DND-41 (cell line): ENCODE data around the gene DIAPH3.
"Not testable (repeated sequence)": the region's sequence is repeated elsewhere in the genome, so short reads cannot be mapped to it uniquely, and the experiment has no call there.

Experiments
- ATAC-seq: fragments of 200-7000 bp; cut with Tn5 transposase; 3 replicates; pipeline ENCODE4 v1.9.1; 2021; ENCODE audit warnings: low read depth; ENCODE audit not compliant: insufficient read depth
- DNase-seq: peaks from one replicate; pipeline ENCODE4 v3.0.0-alpha.2; 2020
- H2AFZ ChIP-seq: 2 replicates; pipeline ENCODE4 v1.6.0; 2012; ENCODE audit warnings: low read depth, low read length
- H3K27ac ChIP-seq: 2 replicates; pipeline ENCODE4 v1.5.1; 2012; ENCODE audit warnings: low read length, inconsistent platforms
- H3K27me3 ChIP-seq: fragments of 200-600 bp; sonication (generic); 2 replicates; pipeline ENCODE4 v1.6.0; 2012; ENCODE audit warnings: low read length, mild to moderate bottlenecking, inconsistent platforms; ENCODE audit not compliant: insufficient read depth, poor library complexity
- H3K36me3 ChIP-seq: 2 replicates; pipeline ENCODE4 v1.5.1; 2012; ENCODE audit warnings: low read length, inconsistent platforms; ENCODE audit not compliant: insufficient read depth
- H3K4me1 ChIP-seq: 2 replicates; pipeline ENCODE4 v1.5.1; 2012; ENCODE audit warnings: mild to moderate bottlenecking, low read length; ENCODE audit not compliant: insufficient read depth
- H3K4me2 ChIP-seq: 2 replicates; pipeline ENCODE4 v1.6.0; 2012; ENCODE audit warnings: mild to moderate bottlenecking, moderate library complexity, low read length, inconsistent platforms; ENCODE audit not compliant: insufficient read depth
- H3K4me3 ChIP-seq, 2 experiments: fragments of 200-600 bp in 1 of 2; shearing (Covaris generic) in 1 of 2; 2 replicates each; pipeline ENCODE4 v1.5.1; 2012 to 2016; ENCODE audit warnings: inconsistent platforms in 2 of 2, low read length in 2 of 2, mild to moderate bottlenecking in 2 of 2, low read depth in 1 of 2, moderate library complexity in 1 of 2
- H3K79me2 ChIP-seq: 2 replicates; pipeline ENCODE4 v1.6.0; 2012; ENCODE audit warnings: low read length, inconsistent platforms; ENCODE audit not compliant: insufficient read depth
- H3K9ac ChIP-seq: 2 replicates; pipeline ENCODE4 v1.6.0; 2012; ENCODE audit warnings: low read depth, mild to moderate bottlenecking, inconsistent platforms, low read length, moderate library complexity
- H3K9me3 ChIP-seq: 2 replicates; pipeline ENCODE4 v1.5.1; 2012; ENCODE audit warnings: low read length, moderate library complexity, mild to moderate bottlenecking, inconsistent platforms; ENCODE audit not compliant: insufficient read depth, severe bottlenecking
- H4K20me1 ChIP-seq: 2 replicates; pipeline ENCODE4 v1.6.0; 2012; ENCODE audit warnings: low read length; ENCODE audit not compliant: insufficient read depth
- EZH2 ChIP-seq: IDR thresholded peaks from 3 replicates; pipeline ENCODE4 v1.6.1; 2012; ENCODE audit warnings: borderline replicate concordance, low read depth, mild to moderate bottlenecking, moderate library complexity, low read length, inconsistent platforms; ENCODE audit not compliant: severe bottlenecking
- TF ChIP-seq, protein P1 (sequence below): IDR thresholded peaks from 2 replicates; pipeline ENCODE4 v1.5.1; 2012; ENCODE audit warnings: borderline replicate concordance, low read length, moderate library complexity, mild to moderate bottlenecking; ENCODE audit not compliant: poor library complexity, severe bottlenecking; ENCODE audit errors: extremely low read depth

Gene DIAPH3

GRCh38 chr13:60047918-60048317, 115.8 kb downstream of the DIAPH3 start:
- Histone ChIP-seq H3K79me2 (no peaks in the 10 kb centered on the region; the same call in 1 of the 2 replicates), H3K36me3 (peaks cover 7% of the 10 kb centered on the region; the same call in 1 of the 2 replicates), H3K4me1 (no peaks in the 10 kb centered on the region), H3K9ac (no peak overlapping the region), H4K20me1 (no peaks in the 10 kb centered on the region), H3K9me3 (no peaks in the 10 kb centered on the region), H3K27me3 (no peaks in the 10 kb centered on the region), H3K4me2 (no peak overlapping the region), H2AFZ (no peak overlapping the region), H3K27ac (no peak overlapping the region), H3K4me3 (no peak overlapping the region)
- DNase-seq (no peak), ATAC-seq (0 out of 3 replicates have a peak, but pooled peaks have one; percentile 27)
- TF ChIP-seq, protein P1, sequence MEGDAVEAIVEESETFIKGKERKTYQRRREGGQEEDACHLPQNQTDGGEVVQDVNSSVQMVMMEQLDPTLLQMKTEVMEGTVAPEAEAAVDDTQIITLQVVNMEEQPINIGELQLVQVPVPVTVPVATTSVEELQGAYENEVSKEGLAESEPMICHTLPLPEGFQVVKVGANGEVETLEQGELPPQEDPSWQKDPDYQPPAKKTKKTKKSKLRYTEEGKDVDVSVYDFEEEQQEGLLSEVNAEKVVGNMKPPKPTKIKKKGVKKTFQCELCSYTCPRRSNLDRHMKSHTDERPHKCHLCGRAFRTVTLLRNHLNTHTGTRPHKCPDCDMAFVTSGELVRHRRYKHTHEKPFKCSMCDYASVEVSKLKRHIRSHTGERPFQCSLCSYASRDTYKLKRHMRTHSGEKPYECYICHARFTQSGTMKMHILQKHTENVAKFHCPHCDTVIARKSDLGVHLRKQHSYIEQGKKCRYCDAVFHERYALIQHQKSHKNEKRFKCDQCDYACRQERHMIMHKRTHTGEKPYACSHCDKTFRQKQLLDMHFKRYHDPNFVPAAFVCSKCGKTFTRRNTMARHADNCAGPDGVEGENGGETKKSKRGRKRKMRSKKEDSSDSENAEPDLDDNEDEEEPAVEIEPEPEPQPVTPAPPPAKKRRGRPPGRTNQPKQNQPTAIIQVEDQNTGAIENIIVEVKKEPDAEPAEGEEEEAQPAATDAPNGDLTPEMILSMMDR, result no peak
- no peak for TF ChIP-seq EZH2

DNA sequence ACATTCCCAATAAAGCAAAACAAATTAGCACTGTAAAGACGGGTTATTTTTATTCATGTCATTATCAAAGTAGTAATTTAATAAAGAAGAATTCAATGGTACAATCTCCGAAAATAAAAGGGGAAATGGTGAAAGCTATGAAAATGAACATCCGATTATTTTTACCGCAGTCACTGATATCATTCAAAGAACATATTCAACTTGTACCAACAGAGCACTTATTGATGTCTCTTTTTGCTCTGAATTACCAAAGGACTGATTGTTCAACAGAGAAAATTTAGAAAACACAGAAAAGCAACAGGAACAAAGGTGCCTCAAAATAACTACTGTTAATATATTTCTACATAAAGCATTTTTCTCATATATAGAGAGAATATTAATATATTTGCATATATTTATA, 119.4 kb downstream of the DIAPH3 start:
- H3K36me3 ChIP-seq, result peaks cover 10% of the 10 kb centered on the region; the same call in 1 of the 2 replicates
- no peaks in the 10 kb centered on the region; the same call in 1 of the 2 replicates for H3K79me2 ChIP-seq
- DNase-seq (no peak), ATAC-seq (no peak)
- no peak overlapping the region for H3K9ac ChIP-seq
- H4K20me1 ChIP-seq, result no peaks in the 10 kb centered on the region
- TF ChIP-seq, protein P1, result no peak
- no peak for TF ChIP-seq EZH2
- no peaks in the 10 kb centered on the region for H3K9me3 ChIP-seq
- H2AFZ ChIP-seq, result no peak overlapping the region
- H3K27me3 ChIP-seq, result no peaks in the 10 kb centered on the region
- H3K27ac ChIP-seq, result no peak overlapping the region
- no peaks in the 10 kb centered on the region for H3K4me1 ChIP-seq
- H3K4me3 ChIP-seq, result no peak overlapping the region
- H3K4me2 ChIP-seq, result no peak overlapping the region

DNA sequence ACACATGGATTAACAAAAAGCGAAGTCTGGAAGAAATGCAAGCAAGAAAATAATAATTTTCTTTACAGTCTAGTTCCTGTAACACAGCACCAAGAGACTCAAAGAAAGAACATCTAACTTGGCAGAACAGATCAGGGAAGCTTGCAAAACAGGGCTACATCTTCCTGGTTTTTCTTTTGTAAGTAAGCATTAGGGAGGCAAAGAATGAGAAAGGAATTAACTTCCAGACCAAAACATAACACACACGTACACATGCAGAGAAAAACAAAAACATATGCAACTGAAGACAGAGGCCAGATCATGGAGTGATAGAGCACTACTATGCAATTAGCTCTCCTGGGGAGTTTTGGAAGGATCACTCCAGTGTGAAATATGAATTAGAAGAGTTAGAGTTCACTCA, 120.5 kb downstream of the DIAPH3 start:
- TF ChIP-seq EZH2, result no peak
- TF ChIP-seq, protein P1, result no peak
- H3K27ac ChIP-seq, result no peak overlapping the region
- no peak overlapping the region for H2AFZ ChIP-seq

DNA sequence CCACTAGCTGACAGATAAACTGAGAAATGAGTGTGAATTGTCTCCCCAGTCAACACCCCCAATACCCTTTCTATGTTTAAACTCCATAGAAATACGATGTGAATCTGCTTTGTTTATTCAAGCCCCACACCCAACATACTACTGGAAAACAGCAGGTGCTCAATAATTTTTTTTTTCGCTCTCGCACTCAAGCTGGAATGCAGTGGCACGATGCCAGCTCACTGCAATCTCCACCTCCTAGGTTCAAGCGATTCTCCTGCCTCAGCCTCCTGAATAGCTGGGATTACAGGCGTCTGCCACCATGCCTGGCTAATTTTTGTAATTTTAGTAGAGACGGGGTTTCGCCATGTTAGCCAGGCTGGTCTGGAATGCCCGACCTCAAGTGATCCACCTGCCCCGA, 123.1 kb downstream of the DIAPH3 start:
- not testable (repeated sequence) for H3K4me2 ChIP-seq, H3K27me3 ChIP-seq, H3K4me1 ChIP-seq, H3K27ac ChIP-seq, H2AFZ ChIP-seq, ATAC-seq, H3K4me3 ChIP-seq, H4K20me1 ChIP-seq, H3K9ac ChIP-seq, H3K9me3 ChIP-seq, H3K79me2 ChIP-seq, DNase-seq, H3K36me3 ChIP-seq

More for the DNA sequence above, 120.5 kb downstream of the DIAPH3 start:
- DNase-seq, result no peak
- Histone ChIP-seq H3K4me3 (no peak overlapping the region), H4K20me1 (no peaks in the 10 kb centered on the region), H3K79me2 (no peaks in the 10 kb centered on the region; the same call in 1 of the 2 replicates), H3K4me2 (no peak overlapping the region), H3K9me3 (no peaks in the 10 kb centered on the region), H3K4me1 (no peaks in the 10 kb centered on the region), H3K36me3 (peaks cover 10% of the 10 kb centered on the region; the same call in 1 of the 2 replicates), H3K27me3 (no peaks in the 10 kb centered on the region), H3K9ac (no peak overlapping the region)
- no peak for ATAC-seq
